Vagina (tissue), 2 donors: ENCODE results near the gene CASP6. TPM values are rescaled to one million over a fixed set of nuclear protein-coding genes. Genes with fewer than 3 reads are reported as not detected.

Source experiments
- DNase-seq, 2 donors: peaks; one replicate each; pipeline ENCODE4 v3.0.0-alpha.2; 2017; ENCODE audit errors: extremely low spot score in 2 of 2
- H3K27ac ChIP-seq: fragments of 200-600 bp; sonication (generic); one replicate; pipeline ENCODE4 v1.5.1; 2019
- H3K27me3 ChIP-seq: fragments of 200-600 bp; sonication (generic); one replicate; pipeline ENCODE4 v1.5.1; 2019
- H3K36me3 ChIP-seq, 2 donors: fragments of 200-600 bp; sonication (generic); one replicate each; pipeline ENCODE4 v1.5.1; 2017 to 2019
- H3K4me1 ChIP-seq: fragments of 200-600 bp; sonication (generic); one replicate; pipeline ENCODE4 v1.5.1; 2019
- H3K4me3 ChIP-seq, 2 donors: fragments of 200-600 bp; sonication (generic); 1 replicate in 1 of 2; 2 replicates in 1 of 2; pipeline ENCODE4 v1.5.1; 2016 to 2019
- H3K9me3 ChIP-seq: fragments of 200-600 bp; sonication (generic); one replicate; pipeline ENCODE4 v1.5.1; 2019
- CTCF ChIP-seq, 3 experiments: fragments of 450-650 bp in 2 of 3; fragments of 200-600 bp in 1 of 3; sonication (generic) in 1 of 3; IDR thresholded peaks; one replicate each; pipeline ENCODE4 v1.5.1; 2017 to 2019; ENCODE audit warnings: antibody characterized with exemption in 3 of 3, mild to moderate bottlenecking in 2 of 3, moderate library complexity in 2 of 3
- POLR2A ChIP-seq, 2 donors: fragments of 450-650 bp; IDR thresholded peaks; one replicate each; pipeline ENCODE4 v1.6.1; 2017; ENCODE audit warnings: antibody characterized with exemption in 2 of 2, mild to moderate bottlenecking in 2 of 2, moderate library complexity in 2 of 2
- POLR2AphosphoS5 ChIP-seq, 2 donors: sonication (generic); formaldehyde crosslinking; IDR thresholded peaks; one replicate each; pipeline ENCODE4 v1.9.0; 2017; ENCODE audit warnings: antibody characterized with exemption in 2 of 2, mild to moderate bottlenecking in 2 of 2, low read depth in 1 of 2; ENCODE audit not compliant: insufficient read depth in 1 of 2
- intact Hi-C: fragments of 100-400 bp; cut with DNase I; formaldehyde crosslinking; loops from one replicate; pipeline ENCODE4 v1.15.1; 2023
- total RNA-seq: library from RNA; depleted of rRNA; stranded (reverse); fragments of >200 nt; gene quantifications from one replicate; pipeline ENCODE4 v1.2.3, GENCODE V29; 2016

CASP6 gene
- total RNA-seq, 1 donor from 2014 or later, result 7.9 TPM

DNA sequence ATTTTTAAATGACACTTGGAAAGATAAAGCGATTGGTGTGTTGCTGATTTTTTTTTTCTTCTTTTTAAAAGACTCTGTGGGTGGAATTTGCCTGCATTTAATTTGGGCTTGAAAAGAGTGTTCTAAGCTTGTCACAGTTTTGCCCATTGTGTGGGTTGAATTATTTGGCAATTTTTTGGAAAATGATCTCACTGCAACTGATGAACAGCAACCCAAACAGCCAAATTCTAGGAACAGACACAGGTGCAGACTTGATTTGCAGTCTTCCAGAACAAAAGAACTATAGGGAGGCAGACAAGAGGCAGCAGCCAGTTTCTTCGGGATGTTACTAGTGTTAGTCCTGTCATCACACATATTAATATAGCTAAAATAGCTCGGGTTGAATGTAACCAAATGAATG, 40.5 kb downstream of the CASP6 start:
- no peak for TF ChIP-seq POLR2AphosphoS5 (IDR thresholded peaks at IDR 0.05; ENCODE audit: insufficient read depth in 1 of 2, low read depth in 1 of 2)
- no peak for TF ChIP-seq POLR2A (IDR thresholded peaks at IDR 0.05)
- intact Hi-C loops, result no loop called here
- no peaks in the 10 kb centered on the region for H3K27me3 ChIP-seq

GRCh38 chr4:109662116-109662515, 41.1 kb downstream of the CASP6 start:
- H3K4me3 ChIP-seq, result no peak overlapping the region
- H3K27me3 ChIP-seq, result no peaks in the 10 kb centered on the region
- TF ChIP-seq POLR2AphosphoS5 (IDR thresholded peaks at IDR 0.05; ENCODE audit: insufficient read depth in 1 of 2, low read depth in 1 of 2), result no peak
- TF ChIP-seq POLR2A (IDR thresholded peaks at IDR 0.05), result no peak
- TF ChIP-seq CTCF (IDR thresholded peaks at IDR 0.05), result no peak
- H3K36me3 ChIP-seq, result no peaks in the 10 kb centered on the region
- H3K27ac ChIP-seq, result no peak overlapping the region
- H3K4me1 ChIP-seq, result no peaks in the 10 kb centered on the region
- no peaks in the 10 kb centered on the region for H3K9me3 ChIP-seq
- intact Hi-C loops, result no loop called here
- DNase-seq, result no peak

More for the DNA sequence above, 40.5 kb downstream of the CASP6 start:
- Histone ChIP-seq H3K9me3 (no peaks in the 10 kb centered on the region), H3K4me3 (no peak overlapping the region), H3K27ac (no peak overlapping the region), H3K36me3 (no peaks in the 10 kb centered on the region), H3K4me1 (no peaks in the 10 kb centered on the region)
- DNase-seq, result no peak

GRCh38 chr4:109658871-109659410, 44.3 kb downstream of the CASP6 start:
- Histone ChIP-seq H3K4me3 (no peak overlapping the region), H3K27ac (no peak overlapping the region), H3K4me1 (no peaks in the 10 kb centered on the region), H3K27me3 (no peaks in the 10 kb centered on the region), H3K36me3 (no peaks in the 10 kb centered on the region), H3K9me3 (no peaks in the 10 kb centered on the region)
- no peak for DNase-seq
- intact Hi-C loops, result no loop called here
- no peak for TF ChIP-seq POLR2AphosphoS5 (IDR thresholded peaks at IDR 0.05; ENCODE audit: insufficient read depth in 1 of 2, low read depth in 1 of 2)
- no peak for TF ChIP-seq CTCF (IDR thresholded peaks at IDR 0.05)
- no peak for TF ChIP-seq POLR2A (IDR thresholded peaks at IDR 0.05)

GRCh38 chr4:109657854-109658418, 45.3 kb downstream of the CASP6 start:
- H3K4me1 ChIP-seq, result no peaks in the 10 kb centered on the region
- intact Hi-C loops, result no loop called here
- no peak for DNase-seq
- no peaks in the 10 kb centered on the region for H3K9me3 ChIP-seq
- H3K27ac ChIP-seq, result no peak overlapping the region
- no peaks in the 10 kb centered on the region for H3K36me3 ChIP-seq
- no peaks in the 10 kb centered on the region for H3K27me3 ChIP-seq
- H3K4me3 ChIP-seq, result no peak overlapping the region
- TF ChIP-seq POLR2AphosphoS5 (IDR thresholded peaks at IDR 0.05; ENCODE audit: insufficient read depth in 1 of 2, low read depth in 1 of 2) (no peak), CTCF (IDR thresholded peaks at IDR 0.05) (no peak), POLR2A (IDR thresholded peaks at IDR 0.05) (no peak)

- Histone ChIP-seq H3K27me3 (no peaks in the 10 kb centered on the region), H3K27ac (no peak overlapping the region), H3K4me1 (no peaks in the 10 kb centered on the region), H3K36me3 (no peaks in the 10 kb centered on the region), H3K4me3 (no peak overlapping the region), H3K9me3 (peaks cover 5% of the 10 kb centered on the region)
- no peak for TF ChIP-seq POLR2AphosphoS5 (IDR thresholded peaks at IDR 0.05; ENCODE audit: insufficient read depth in 1 of 2, low read depth in 1 of 2)
- intact Hi-C loops, result no loop called here
- no peak for DNase-seq
Measured at GRCh38 chr4:109655396-109655795, 47.8 kb downstream of the CASP6 start.

- H3K27me3 ChIP-seq, result no peaks in the 10 kb centered on the region
- intact Hi-C loops, result no loop called here
Measured at GRCh38 chr4:109649872-109650271, 53.4 kb downstream of the CASP6 start.

More at GRCh38 chr4:109649872-109650271, 53.4 kb downstream of the CASP6 start:
- H3K36me3 ChIP-seq, result no peaks in the 10 kb centered on the region
- H3K4me3 ChIP-seq, result no peak overlapping the region
- no peak overlapping the region for H3K27ac ChIP-seq
- H3K9me3 ChIP-seq, result peaks cover 5% of the 10 kb centered on the region
- no peak for DNase-seq
- no peaks in the 10 kb centered on the region for H3K4me1 ChIP-seq
- TF ChIP-seq CTCF (IDR thresholded peaks at IDR 0.05) (no peak), POLR2AphosphoS5 (IDR thresholded peaks at IDR 0.05; ENCODE audit: insufficient read depth in 1 of 2, low read depth in 1 of 2) (no peak), POLR2A (IDR thresholded peaks at IDR 0.05) (no peak)
